GM21786 (cell line): ENCODE results near the gene CABLES1.
"Not testable (repeated sequence)": the region's sequence is repeated elsewhere in the genome, so short reads cannot be mapped to it uniquely, and the experiment has no call there.

Experiments used
- ATAC-seq: cut with Tn5 transposase; IDR thresholded peaks from one replicate; pipeline ENCODE4 v1.9.1; 2021; ENCODE audit not compliant: unreplicated experiment

Gene CABLES1

DNA sequence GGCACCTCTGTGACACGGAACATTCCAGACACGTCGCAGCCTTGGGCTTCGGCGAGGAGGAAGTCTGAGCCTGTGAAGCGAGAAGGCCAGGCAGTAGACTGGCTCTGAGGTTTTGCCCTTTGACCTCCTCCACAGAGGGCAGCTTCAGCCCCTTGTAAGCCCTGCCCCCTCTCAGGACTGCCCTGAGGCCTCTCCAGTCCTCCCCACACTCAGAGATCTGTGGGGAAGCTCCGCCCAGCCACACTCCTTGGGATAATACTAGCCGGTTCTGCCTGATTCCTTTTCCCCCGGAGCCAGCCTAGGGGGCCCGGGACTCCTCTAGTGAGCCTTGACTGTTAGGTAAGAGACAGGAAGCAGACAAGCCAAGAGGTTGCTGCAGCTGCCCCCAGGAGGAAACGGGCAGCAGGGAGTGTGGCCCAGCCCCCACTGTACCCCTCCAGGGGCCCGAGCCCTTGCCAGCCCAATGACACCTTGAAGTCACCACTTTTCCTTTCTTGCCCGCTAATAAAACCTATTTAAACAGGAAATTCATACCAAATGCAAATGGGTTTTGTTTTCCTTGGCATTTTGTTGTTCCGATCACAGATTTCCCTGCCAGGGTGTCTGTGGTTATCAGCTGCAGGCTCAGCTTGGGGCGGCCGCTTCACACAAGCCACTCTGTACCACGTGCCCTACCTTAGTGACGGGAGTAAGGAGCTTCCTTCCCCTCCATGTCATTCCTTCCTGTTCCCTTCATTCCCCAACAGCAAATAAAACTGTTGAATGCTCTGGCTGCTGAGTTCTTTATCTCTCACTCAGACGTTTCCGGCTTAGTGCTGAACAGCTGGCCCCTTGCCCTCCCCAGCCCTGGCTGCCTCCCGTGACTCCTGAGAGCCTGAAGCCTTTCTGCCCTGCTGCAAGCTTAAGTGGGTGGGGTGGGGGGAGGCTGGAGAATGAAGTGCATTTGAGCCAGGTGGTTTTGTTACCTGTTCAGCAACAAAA, 124.7 kb downstream of the CABLES1 start:
- ATAC-seq: peak; percentile 63

DNA sequence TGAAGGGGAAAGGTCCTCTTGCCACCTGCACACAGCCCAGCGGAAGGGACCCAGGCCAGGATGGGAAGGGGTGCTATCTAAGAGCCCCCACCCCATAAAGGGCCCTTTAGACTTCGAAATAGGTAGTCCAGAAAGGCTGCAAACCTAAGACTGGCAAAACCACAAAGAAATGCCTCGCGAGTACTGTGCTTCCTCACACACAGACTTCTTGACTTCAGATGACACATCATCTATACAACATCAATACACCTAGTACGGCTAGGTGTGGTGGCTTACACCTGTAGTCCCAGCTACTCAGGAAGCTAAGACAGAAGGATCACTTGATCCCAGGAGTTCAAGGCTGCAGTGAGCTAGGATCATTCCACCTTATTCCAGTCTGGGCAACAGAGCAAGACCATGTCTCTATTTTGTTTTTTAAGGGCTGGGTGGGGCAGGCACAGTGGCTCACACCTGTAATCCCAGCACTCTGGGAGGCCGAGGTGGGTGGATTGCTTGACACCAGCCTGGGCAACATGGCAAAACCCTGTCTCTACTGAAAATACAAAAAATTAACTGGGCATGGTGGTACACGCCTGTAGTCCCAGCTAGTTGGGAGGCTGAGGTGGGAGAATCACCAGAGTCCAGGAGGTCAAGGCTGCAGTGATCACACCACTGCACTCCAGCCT, 125.8 kb downstream of the CABLES1 start:
- ATAC-seq: no peak

DNA sequence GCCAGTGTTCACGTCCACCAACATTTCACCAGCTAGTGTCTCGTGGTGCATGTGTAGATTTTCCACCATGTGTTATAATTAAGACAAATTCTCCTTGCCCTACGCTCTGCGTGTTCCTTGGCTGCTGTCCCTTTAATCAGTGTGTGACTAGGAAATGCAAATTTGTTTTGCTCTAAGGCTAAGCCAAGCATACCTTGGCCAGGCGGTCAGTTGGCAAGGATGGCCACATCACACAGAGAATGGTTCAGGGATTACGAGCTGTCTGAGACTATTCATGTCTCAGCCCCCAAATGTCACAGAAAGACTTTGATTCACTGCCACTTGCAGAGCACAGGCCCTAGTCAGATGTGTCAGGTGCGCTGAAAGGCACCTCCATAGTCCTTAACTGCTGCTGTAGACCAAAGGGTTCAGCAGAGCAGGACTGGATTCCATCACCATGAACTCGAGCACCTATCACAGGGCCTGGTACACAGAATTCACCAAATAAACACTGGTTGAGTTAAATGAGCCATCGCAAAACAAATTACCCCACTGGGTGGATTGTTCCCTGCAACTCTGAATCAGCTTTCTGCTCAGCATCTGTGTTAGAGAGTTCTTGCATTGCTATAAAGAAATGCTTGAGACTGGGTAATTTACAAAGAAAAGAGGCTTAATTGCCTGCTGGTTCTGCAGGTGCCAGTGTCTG, 128.4 kb downstream of the CABLES1 start:
- ATAC-seq: no peak

DNA sequence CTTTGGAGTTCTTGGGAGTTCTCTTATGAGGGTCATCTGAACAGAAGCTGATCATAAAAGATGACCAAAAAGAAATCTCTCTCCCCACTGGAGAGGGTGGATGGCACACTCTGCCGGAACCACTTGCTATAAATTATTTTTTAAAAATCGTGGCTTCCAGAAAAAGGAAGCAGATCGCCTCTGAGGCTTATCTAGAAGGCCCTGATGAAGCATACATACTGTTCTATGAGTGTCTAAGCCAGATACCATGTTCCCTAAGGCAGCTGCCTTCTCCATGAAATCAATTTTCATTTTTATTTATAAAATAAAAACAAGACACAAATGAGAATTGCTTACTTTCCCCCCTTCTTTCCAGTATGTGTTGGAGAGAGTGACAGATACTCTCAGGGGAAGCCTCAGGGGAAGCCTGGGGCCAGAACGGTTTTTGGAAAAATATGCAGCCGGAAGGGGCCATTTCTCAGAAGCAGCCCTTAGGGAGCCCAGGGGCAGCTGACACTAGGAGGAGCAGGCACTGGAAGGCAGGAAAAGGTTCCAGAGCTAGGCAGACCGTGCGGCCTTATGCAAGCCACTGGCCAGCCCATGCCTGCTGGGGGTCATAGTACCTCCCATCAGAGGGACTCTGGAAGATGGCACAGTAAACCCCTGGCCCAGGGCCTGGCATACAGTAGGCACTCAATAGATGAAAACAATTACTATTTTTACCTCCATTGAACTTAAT, 130.6 kb downstream of the CABLES1 start:
- ATAC-seq: no peak

DNA sequence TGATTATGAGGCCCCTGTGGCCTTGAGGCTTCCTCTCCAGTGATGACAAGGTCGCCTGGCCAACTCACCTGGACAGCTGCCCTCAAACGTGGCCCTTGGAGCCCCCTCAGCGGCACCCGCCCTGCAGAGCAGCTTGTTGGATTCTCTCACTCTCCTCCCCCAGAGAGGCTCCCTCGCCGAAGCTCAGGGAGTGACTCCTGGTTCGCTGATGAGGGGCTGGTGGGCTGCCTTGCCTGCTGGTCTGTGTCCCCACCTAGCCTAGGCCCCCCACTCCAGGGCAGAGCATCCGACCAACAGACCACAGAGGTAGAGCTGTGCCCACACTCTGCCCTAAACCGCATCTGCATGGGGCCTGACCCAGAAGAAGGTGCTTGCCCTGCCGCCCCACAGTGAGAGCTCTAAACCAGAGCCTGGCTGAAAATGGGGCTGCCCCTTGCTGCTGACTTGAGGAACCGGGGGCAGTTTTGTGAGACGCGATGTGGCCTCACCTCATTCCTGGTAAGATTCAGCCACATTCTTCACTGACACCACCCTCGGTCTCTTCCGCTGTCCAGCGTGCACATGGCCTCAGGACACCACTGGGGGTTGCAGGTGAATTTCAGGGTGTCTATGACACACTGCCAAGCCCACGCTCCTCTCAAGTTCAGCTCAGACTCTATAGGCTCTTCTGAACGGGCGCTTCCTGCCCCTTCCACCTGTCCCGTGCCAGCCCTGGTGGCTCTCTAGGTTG, 131.6 kb downstream of the CABLES1 start:
- peak; percentile 80 for ATAC-seq

DNA sequence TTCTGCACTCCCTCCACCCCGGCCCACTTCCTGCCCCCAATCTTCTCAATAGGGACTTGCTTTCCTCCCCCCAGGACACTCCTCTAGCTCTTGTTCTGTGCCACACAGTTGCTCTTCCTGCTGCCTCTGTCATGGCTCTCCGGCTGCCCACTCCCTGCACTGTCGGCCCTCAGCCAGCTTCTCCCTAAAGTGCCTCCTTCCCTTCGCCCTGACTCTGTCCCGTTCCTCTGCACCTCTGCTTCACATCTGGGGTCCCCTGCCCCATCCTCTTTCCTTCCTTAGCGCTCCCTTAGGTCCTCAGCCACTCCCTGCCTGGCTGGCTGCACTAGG, 132.1 kb downstream of the CABLES1 start:
- no peak for ATAC-seq

DNA sequence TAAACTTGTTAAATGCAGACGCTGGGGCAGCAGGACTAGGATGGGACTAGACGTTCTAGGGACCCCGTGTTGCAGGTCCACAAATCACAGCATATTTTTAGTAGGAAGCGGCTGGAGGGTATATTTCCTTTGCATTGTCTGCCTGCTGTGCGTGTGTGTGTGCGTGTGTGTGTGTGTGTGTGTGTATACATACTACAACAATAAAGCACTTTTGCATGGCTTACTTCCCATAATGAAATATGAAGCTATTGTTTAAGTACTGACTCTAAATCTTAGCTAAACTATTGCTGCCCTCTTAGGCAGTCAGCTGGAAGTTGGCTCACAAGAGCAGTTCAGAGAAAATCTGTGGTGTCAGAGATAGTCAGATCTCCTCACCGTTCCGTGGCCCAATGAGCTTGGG, 133.4 kb downstream of the CABLES1 start:
- no peak for ATAC-seq

DNA sequence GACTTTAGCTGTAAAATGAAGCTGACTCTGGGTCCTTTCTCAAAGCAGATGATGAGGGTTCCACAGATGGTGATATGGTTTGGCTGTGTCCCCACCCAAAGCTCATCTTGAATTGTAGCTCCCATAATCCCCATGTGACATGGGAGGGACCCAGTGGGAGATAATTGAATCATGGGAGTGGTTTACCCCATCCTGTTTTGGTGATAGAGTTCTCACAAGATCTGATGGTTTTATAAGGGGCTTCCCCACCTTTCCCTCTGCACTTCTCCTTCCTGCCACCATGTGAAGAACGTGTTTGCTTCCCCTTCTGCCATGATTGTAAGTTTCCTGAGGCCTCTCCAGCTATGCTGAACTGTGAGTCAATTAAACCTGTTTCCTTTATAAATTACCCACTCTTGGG, 133.8 kb downstream of the CABLES1 start:
- ATAC-seq: not testable (repeated sequence)

DNA sequence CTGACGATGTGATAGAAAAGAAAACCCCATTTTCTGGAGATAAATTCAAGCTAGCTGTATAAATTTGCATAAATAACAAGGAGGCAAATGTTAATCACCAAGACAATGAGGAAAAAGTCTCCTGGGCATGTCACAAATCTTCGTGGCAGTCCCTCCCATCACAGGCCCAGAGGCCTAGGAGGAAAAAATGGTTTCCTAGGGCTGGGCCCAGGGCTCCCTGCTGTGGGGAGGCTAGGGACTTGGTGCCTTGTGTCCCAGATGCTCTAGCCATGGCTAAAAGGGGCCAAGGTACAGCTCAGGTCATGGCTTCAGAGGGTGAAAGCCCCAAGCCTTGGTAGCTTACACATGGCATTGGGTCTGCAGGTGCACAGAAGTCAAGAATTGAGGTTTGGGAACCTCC, 134.6 kb downstream of the CABLES1 start:
- ATAC-seq: no peak

DNA sequence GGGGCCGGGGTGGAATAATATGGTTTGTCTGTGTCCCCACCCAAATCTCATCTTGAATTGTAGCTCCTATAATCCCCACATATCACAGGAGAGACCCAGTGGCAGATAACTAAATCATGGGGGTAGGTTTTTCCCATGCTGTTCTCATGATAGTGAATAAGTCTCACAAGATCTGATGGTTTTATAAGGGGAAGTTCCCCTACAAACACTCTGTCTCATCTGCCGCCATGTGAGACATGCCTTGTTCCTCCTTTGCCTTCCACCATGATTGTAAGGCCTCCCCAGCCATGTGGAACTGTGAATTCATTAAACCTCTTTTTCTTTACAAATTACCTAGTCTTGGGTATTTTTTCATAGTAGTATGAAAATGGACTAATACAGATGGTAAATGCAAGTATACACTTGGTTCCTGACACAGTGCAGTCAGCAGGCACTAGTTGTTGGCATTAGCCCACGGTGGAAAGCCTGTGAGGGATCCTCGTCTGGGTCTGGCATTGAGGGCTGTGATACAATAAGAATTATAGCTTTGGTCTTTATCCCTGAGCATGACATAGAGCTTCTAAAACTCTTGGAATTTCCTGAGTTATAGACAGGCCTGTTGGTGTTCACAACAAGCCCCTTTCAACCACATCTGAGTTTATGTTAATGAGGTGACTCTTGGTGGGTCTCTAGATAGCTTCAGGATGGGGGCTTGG, 135.8 kb downstream of the CABLES1 start:
- ATAC-seq: no peak

DNA sequence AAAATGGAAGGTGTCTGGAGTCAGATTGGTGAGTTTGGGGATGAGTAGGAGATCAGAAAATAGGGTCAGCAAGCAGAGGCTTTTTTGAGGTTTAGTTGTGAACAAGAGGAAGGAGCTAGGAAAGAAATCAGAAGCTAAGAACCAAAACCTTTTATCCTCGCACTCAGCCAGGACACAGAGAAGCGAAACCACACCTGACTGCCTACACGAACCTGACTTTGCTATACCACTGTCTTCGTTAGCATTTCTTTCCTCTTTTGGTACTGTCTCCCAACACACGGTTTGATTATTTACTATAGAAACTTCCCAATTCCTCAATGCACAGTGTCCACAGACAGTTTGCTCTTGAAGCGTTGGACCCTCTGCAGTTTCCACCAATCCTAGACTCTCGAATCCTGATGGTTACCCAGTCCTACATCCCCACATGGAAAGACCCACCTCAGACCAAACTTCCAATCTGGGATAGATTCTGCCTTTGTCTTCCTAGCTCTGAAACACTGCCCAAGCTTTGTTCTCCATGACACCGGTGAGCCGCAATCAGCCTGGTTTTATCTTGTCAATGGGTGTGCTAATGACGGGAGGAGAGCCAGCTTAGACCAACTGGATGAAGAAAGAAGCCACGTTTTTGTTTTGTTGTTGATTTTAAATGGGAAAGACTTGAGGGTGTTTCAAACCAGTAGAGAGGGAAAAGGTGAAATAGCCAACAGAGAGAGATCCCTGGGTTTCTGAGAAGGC, 137.4 kb downstream of the CABLES1 start:
- ATAC-seq: no peak

DNA sequence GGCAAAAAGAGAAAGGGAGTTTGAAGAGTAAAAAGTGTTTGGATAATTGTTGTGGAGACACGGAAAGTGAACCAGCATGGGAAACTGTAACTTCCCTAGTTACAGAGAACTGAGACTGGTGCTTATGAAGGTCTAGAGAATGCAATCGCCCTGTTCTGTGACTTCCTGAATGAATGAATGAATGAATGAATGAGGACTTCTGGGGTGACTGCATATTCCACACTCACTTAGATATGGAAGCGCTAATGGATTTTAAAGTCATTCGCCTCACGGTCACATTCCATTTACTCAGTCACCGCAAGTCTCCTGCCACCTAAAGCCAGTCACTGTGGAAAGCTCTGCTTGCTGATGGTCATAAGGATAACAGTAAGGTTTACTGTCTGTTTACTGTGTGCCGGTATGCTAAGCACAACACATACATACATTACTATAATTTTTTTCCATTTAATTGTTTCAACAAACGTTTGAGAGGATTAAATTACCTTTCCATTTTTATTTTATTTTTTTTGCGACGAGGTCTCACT, 138.2 kb downstream of the CABLES1 start:
- no peak for ATAC-seq

DNA sequence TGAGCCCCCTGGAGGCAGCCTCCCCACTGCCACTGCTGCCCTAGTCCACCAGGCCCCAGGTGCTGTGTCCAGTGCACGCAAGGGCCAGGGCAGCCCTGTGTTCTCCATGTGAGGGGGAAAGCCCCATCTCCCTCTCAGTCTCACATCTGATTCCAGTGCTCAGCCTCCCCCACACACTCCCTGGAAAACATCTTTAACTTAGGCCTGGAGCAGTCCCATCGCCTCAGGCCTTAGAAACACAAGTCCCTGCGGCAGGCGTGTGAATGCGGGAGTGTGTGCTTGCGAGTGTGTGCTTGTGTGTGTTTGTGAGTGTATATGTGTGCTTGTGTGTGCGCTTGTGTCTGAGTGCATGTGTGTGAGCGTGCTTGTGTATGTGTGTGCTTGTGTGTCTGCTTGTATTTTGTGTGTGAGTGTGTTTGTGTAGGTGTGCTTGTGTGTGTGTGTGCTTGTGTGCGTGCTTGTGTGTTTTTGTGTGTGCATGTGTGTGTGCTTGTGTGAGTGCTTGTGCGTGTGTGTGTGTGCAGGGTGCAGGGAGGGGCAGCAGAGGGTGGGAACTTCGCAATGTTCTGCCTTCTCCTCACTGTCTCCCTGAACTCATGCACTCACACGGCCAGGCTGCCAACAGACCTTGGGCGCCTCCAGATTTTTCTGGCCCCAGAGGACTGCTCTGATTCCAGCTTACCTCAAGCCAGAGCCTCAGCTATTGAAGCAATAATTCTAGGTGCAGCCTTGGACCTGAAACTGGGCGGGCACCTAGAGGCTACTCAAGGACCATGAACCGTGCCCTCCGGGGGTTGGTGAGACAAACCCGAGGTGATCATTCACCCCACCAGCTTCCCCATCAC, 139.6 kb downstream of the CABLES1 start:
- no peak for ATAC-seq

DNA sequence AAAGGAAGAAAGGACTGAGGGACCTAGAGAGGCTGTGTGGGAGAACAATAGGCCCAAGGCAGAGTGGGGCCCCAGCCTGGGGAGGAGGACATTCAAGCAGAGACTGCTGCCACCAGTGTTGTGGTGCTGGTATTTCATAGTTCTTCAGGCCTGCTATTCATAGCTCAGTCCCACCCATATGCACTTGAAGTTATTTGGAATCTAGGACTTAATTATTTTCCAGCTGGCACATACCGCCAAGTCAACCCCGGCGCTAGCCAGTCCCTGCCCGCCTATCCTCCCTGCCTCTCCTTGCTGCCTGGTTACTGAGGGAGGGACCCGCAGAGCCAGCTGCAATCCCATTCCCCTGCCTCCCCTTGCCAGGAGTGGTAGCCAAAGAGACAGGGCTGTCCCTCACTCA, 141.2 kb downstream of the CABLES1 start:
- no peak for ATAC-seq

DNA sequence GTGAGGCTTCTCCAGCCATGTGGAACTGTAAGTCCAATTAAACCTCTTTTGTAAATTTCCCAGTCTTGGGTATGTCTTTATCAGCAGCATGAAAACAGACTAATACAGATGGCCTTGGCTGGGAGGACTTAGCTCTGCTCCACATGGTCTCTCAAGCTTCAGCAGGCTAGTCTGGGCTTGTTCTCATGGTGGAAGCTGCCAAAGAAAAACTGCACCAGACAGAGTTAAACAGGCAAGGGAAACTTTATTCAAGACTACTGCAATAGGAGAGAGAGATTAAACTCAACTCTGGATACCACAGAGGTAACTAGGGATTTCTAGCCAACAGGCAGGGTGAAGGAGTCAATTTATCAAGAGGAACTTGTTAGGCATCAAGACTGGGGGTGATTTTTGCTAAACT, 142.1 kb downstream of the CABLES1 start:
- ATAC-seq: no peak

DNA sequence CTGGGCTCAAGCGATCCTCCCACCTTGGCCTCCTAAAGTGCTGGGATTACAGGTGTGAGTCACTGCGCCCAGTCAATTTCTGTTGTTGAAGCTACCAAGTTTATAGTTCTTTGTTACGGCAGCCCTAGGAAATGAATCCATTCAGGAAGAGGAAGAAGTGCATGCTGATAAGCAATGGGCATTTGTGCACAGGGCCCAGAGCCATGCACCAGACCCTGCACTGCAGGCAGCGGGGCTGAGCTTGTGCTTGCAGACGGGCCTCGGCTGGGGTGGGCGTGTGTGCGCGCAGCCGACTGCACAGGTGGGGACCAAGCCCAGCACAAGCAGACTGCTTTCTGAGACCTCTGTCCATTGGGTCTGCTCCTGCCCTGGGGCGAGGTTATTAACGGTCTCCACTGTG, 144.6 kb downstream of the CABLES1 start:
- no peak for ATAC-seq

DNA sequence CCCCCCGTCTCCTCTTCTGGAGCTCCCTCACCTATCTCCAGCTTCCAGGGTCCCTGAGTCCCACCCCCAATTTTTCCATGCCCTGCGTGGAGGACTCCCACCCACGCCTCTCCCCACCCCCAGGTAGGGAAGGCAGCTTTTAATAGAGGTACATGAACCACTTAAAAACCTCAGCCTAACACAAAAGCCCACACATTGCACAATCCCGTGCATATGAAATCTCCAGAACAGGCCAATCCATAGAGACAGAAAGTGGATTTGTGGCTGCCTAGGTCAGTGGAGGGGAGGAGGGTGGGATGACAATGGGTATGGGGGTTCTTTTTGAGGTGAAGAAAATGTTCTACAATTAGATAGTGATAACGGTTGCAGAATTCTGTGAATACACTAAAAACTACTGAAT, 145.6 kb downstream of the CABLES1 start:
- ATAC-seq: no peak
